Loucy (cell line): ENCODE measurements around the gene LTBP4.

Source experiments
- H2AFZ ChIP-seq: fragments of 200-600 bp; sonication (generic); 2 replicates; pipeline ENCODE4 v1.6.0; 2016; ENCODE audit warnings: antibody characterized with exemption, mild to moderate bottlenecking, low read length, moderate library complexity
- H3F3A ChIP-seq: fragments of 200-600 bp; 2 replicates; pipeline ENCODE4 v1.6.0; 2016; ENCODE audit warnings: antibody characterized with exemption, low read depth, mild to moderate bottlenecking
- H3K27me3 ChIP-seq: fragments of 200-600 bp; sonication (generic); 2 replicates; pipeline ENCODE4 v1.6.1; 2014; ENCODE audit warnings: low read length, mild to moderate bottlenecking; ENCODE audit not compliant: insufficient read depth, poor library complexity, severe bottlenecking
- H3K36me3 ChIP-seq: fragments of 200-600 bp; sonication (generic); 2 replicates; pipeline ENCODE4 v1.6.1; 2016; ENCODE audit warnings: low read length; ENCODE audit not compliant: insufficient read depth
- H3K4me1 ChIP-seq: fragments of 200-600 bp; sonication (generic); 2 replicates; pipeline ENCODE4 v1.5.1; 2014; ENCODE audit warnings: low read length, mild to moderate bottlenecking; ENCODE audit not compliant: insufficient read depth, poor library complexity, severe bottlenecking
- H3K4me2 ChIP-seq: fragments of 200-600 bp; sonication (generic); 2 replicates; pipeline ENCODE4 v1.6.0; 2014; ENCODE audit warnings: antibody characterized with exemption, low read length, low read depth, mild to moderate bottlenecking; ENCODE audit not compliant: poor library complexity, severe bottlenecking
- H3K4me3 ChIP-seq: fragments of 200-600 bp; sonication (generic); 2 replicates; pipeline ENCODE4 v1.5.1; 2014; ENCODE audit warnings: low read length, mild to moderate bottlenecking, mixed read lengths; ENCODE audit not compliant: poor library complexity, severe bottlenecking
- H3K79me2 ChIP-seq: fragments of 200-600 bp; sonication (generic); 2 replicates; pipeline ENCODE4 v1.6.1; 2014; ENCODE audit warnings: low read length; ENCODE audit not compliant: insufficient read depth
- H3K9ac ChIP-seq: fragments of 200-600 bp; sonication (generic); 2 replicates; pipeline ENCODE4 v1.6.0; 2014; ENCODE audit warnings: mild to moderate bottlenecking, low read depth, low read length, moderate library complexity; ENCODE audit not compliant: poor library complexity, severe bottlenecking
- H3K9me2 ChIP-seq: fragments of 200-600 bp; sonication (generic); replicated peaks from 2 replicates; pipeline ENCODE4 v1.6.1; 2016; ENCODE audit warnings: low read depth, low read length, mixed read lengths
- H3K9me3 ChIP-seq: fragments of 200-600 bp; sonication (generic); 2 replicates; pipeline ENCODE4 v1.6.1; 2014; ENCODE audit warnings: mild to moderate bottlenecking, antibody characterized with exemption, low read length, low read depth; ENCODE audit not compliant: insufficient read depth
- H4K20me1 ChIP-seq: fragments of 200-600 bp; sonication (generic); 2 replicates; pipeline ENCODE4 v1.6.0; 2014; ENCODE audit warnings: antibody characterized with exemption, low read length, mild to moderate bottlenecking; ENCODE audit not compliant: insufficient read depth, poor library complexity, severe bottlenecking
- EZH2phosphoT487 ChIP-seq: fragments of 200-600 bp; IDR thresholded peaks from 2 replicates; pipeline ENCODE4 v1.6.1; 2018; ENCODE audit warnings: antibody characterized with exemption, mild to moderate bottlenecking, moderate library complexity, borderline replicate concordance
- TF ChIP-seq, protein P1 (sequence below): fragments of 200-600 bp; sonication (generic); conservative IDR thresholded peaks from 2 replicates; pipeline ENCODE4 v1.5.1; 2014; ENCODE audit warnings: mild to moderate bottlenecking, antibody characterized with exemption, low read length

LTBP4 gene

DNA sequence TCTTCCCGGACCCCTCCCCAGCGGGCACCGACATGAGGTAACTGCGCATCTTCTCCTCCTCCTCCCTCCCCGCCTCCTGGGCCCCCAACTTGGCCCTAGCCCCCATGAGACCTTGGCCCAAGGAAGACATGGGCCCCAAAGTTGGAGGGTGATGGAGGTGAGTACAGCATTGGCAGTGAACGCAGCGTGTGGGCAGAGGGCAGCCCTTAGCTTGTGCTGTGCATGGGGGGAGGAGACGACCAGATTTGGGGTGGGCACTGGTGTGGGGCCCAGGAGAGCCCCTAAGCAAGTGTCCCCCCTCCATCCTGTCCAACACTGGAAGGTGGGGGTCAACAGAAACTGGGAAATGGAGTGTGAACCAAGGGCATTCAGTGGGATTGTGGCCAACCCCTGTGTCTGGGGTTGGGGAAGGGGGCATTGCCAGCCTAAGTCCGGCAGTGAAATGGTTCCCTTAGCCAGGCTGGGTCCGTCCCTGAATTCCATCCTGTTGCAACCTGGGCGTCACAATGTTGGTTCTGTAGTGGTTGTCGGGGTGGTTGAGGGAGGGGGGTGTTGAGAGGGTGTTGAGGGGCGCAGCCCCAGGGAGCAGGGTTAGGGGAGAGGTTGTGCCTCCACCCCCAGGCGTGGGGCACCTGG, 65.8 kb downstream of the LTBP4 start:
- Histone ChIP-seq H3K9ac (no peak overlapping the region), H3F3A (no peaks in the 10 kb centered on the region), H3K27me3 (no peaks in the 10 kb centered on the region), H3K4me1 (peaks cover 9% of the 10 kb centered on the region), H4K20me1 (no peaks in the 10 kb centered on the region), H3K4me2 (no peak overlapping the region), H3K4me3 (no peak overlapping the region), H3K9me3 (no peaks in the 10 kb centered on the region), H2AFZ (no peak overlapping the region), H3K79me2 (no peaks in the 10 kb centered on the region), H3K9me2 (no peaks in the 10 kb centered on the region), H3K36me3 (no peaks in the 10 kb centered on the region; the same call in 1 of the 2 replicates)
- TF ChIP-seq, protein P1, sequence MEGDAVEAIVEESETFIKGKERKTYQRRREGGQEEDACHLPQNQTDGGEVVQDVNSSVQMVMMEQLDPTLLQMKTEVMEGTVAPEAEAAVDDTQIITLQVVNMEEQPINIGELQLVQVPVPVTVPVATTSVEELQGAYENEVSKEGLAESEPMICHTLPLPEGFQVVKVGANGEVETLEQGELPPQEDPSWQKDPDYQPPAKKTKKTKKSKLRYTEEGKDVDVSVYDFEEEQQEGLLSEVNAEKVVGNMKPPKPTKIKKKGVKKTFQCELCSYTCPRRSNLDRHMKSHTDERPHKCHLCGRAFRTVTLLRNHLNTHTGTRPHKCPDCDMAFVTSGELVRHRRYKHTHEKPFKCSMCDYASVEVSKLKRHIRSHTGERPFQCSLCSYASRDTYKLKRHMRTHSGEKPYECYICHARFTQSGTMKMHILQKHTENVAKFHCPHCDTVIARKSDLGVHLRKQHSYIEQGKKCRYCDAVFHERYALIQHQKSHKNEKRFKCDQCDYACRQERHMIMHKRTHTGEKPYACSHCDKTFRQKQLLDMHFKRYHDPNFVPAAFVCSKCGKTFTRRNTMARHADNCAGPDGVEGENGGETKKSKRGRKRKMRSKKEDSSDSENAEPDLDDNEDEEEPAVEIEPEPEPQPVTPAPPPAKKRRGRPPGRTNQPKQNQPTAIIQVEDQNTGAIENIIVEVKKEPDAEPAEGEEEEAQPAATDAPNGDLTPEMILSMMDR = no peak
- no peak for TF ChIP-seq EZH2phosphoT487

DNA sequence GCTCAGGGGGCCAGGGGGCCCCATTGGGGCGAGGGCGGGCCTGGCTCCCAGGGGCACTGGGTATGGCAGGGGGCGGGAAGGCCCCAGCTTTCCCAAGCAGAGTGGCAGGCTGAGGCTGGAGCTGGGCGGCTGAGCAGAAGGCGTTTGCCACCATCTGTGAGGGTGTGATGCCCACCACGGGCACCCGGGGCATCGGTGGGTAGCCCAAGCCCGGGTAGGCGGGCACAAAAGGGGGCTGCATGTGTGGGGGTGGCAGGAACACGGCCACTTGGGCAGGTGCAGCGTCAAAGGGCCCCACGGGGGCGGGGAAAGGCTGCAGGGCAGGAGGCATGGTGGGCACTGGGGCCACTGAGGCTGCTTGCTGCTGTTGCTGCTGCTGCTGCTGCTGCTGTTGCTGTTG, 66.4 kb downstream of the LTBP4 start:
- no peak overlapping the region for H3K4me3 ChIP-seq
- H3K4me2 ChIP-seq = no peak overlapping the region
- H3K9ac ChIP-seq = no peak overlapping the region
- TF ChIP-seq, protein P1 = no peak
- no peak for TF ChIP-seq EZH2phosphoT487
- no peaks in the 10 kb centered on the region for H3K27me3 ChIP-seq
- no peaks in the 10 kb centered on the region for H3K79me2 ChIP-seq
- no peaks in the 10 kb centered on the region for H3K9me2 ChIP-seq
- peaks cover 9% of the 10 kb centered on the region for H3K4me1 ChIP-seq
- no peaks in the 10 kb centered on the region for H3K9me3 ChIP-seq
- no peaks in the 10 kb centered on the region; the same call in 1 of the 2 replicates for H3K36me3 ChIP-seq
- H4K20me1 ChIP-seq = no peaks in the 10 kb centered on the region
- no peaks in the 10 kb centered on the region for H3F3A ChIP-seq
- H2AFZ ChIP-seq = no peak overlapping the region

DNA sequence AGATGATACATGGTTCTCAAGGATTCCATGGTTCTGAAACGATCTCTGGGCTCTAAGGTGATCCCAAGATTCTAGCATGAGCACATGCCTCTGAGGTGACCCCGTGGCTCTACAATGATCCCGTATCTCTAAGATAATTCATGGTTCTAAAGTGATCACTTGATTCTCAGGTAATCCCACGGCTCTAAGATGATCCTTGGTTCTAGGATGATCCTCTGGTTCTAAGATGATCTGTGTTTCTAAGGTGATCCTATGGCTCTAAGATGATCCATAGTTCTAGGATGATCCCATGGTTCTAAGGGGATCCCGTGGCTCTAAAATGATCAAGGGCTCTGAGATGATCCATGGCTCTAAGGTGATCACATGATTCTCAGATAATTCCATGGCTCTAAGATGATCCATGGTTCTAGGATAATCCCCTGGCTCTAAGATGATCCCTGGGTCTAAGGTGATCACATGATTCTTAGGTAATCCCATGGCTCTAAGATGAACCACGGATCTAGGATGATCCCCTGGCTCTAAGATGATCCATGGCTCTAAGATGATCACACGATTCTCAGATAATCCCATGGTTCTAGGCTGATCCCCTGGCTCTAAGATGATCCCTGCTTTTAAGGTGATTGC, 67.9 kb downstream of the LTBP4 start:
- Histone ChIP-seq H3K4me2 (no peak overlapping the region), H3F3A (no peaks in the 10 kb centered on the region), H3K36me3 (no peaks in the 10 kb centered on the region; the same call in 1 of the 2 replicates), H3K27me3 (no peaks in the 10 kb centered on the region), H3K4me3 (no peak overlapping the region), H3K9me3 (no peaks in the 10 kb centered on the region), H3K4me1 (peaks cover 6% of the 10 kb centered on the region), H4K20me1 (no peaks in the 10 kb centered on the region), H3K79me2 (no peaks in the 10 kb centered on the region), H3K9me2 (no peaks in the 10 kb centered on the region), H3K9ac (no peak overlapping the region), H2AFZ (no peak overlapping the region)
- TF ChIP-seq EZH2phosphoT487 = no peak
- TF ChIP-seq, protein P1 = no peak
